GDM1 (cell line): ENCODE data around the gene NRAP.

Experiments
- DNase-seq: peaks from one replicate; lab custom pipeline; 2025; lab: John Stamatoyannopoulos, UW

NRAP gene

DNA sequence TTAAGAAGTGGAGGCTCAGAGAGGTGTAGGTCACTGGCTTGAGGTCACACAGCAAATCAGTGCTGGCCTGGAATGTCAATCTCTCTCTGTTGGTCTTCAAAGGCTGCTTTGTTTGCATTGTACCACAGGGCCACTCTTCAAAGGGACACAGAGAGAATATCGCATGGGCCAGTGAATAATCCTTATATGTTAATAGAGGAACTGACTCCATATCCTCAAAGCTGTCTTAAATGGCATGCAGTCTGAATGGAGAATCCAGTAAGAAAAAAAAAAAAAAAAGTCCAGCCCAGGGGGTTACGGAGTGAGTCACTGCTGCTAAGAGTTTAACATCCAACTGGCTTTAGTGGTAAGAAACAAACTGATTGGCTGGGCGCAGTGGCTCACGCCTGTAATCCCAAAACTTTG is 54.1 kb downstream of the NRAP start:
- DNase-seq = no peak

DNA sequence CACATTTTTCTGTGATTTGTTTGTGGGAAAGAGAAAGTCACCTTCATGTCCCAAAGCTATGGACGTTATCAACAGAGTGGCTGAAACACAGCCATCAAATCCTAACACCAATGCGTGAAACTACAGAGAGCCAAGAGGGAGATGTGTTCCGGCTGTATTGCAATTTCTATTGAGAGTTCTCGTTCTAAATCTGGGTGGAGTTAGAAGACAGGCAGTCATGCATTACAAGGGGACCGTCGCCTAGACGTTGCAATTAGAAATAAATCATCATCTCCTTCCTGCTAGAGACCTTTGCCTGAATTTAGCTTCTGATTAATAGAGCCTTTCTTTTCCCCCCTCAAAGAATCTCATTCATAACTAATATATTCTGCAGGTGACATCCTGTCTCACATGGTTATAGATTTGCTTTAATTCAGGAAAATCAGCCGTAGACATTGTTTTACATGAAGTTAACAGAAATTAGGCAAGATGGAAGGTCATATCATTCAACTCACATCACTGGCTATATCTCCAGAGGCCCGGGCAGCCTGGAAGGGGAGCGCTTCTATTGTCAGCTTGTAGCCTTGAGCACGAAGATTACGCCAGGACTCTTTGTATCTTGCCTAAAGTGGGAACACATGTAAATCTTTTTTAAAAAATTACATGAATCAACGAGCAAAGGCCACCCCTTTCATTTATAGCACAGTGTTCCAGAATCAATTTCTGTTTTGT is 58.4 kb downstream of the NRAP start:
- DNase-seq = no peak

DNA sequence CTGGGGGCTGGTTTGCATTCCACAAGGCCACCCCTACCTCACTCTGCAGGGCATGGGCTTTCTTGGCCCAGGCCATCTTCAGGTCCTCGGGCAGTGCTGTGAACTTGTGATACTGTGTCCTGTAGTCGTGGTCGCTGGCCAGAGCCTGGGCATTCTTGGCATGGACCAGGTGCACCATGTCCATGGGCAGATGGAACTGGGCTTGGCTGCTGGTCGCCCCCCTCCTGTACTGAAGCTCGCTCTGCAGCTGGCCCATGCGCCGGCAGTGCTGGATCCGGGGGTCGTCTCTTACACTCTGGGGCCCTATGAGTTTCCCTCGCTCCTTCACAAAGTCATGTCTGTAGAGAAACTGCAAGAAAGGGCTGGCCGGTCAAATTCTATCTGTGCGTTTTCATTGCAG is 59.3 kb downstream of the NRAP start:
- DNase-seq = no peak

DNA sequence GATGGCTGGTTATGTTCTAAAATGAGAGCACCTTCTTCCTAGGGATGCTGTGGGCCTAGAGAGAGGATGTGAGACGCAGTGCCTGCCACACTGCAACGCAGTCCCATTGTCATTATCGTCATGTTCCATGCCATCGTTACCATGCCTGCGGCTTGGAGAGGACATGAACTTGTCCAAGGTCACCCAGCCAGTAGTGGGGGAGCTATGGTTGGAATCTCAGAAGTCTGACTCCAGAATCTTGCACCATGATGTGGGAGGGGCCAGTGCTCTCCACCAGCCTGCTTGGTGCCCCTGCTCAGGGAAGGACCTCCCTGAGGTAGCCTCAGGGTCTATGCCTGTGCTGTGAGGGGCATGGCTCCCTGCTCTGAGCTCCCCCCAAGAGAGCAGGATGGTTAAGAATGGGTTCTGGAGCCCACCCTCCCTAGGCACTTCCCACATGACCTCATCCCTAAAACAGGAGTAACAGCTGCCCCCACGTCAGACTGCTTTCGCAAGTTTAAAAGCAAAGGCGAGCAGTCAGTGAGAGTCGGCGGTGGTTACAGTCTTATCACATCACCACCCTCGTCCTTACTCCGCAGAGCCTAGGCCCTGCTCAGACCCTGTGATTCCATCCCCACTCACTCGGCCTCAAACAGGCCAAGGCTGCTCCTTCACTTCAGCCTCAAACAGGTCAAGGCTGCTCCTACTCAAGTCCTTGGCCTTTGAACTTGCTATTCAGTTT is 60.6 kb downstream of the NRAP start:
- no peak for DNase-seq

DNA sequence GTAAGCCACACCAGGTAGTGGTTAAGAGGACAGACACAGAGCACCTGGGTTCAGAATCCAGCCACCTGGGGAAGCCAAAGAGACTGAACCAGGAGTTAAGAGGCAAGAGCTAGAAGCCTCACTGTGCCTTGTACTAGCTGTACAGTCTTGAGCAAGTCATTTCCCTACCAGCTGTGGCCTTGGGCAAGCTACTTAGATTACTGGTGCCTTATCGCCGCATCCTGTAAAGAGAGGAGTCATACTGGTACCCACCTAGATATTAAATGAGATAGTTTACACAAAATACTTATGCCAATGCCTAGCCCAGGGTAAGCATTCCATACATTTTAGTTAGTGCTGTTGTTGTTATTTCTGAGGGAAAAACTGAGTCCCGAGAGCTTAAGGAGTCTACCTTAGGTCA is 63.3 kb downstream of the NRAP start:
- DNase-seq = no peak

DNA sequence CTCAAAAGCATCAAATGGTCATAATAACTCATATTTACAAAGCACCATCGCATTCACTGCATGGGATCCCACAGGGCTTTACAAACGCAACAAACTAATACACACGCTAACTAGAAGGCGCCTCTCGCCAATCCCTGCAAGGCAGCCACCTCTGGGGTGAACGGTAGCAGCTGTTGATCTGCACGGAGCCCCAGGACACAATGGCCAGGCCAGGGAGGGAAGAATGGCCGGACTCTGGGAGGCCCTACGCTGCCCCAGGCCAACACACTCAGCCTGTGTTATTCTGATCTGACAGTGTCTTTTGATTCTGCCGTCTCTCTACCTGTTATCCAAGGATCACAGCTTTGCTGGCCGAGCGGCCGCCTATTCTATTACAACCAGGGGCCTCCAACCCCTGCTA is 69.2 kb downstream of the NRAP start:
- no peak for DNase-seq

DNA sequence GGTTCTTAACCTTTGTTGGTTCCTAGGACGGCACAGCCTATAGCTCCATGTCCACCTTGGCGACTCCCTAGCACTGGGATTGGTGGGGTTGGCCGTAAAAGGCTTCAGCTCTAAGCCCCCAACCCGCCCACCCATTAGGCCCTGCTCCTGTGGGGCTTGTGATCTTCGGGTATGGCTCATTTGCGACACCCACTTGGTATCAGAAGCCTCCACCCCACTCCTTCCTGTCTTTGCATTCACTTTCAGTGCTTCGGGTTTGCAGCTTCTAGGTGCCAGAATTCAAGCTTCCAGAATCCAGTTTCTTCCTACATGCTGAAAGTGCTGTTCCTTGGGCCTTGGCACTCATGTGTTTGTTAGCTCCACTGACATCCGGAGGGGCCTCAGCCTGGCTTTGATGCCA is 71.5 kb downstream of the NRAP start:
- DNase-seq = no peak

DNA sequence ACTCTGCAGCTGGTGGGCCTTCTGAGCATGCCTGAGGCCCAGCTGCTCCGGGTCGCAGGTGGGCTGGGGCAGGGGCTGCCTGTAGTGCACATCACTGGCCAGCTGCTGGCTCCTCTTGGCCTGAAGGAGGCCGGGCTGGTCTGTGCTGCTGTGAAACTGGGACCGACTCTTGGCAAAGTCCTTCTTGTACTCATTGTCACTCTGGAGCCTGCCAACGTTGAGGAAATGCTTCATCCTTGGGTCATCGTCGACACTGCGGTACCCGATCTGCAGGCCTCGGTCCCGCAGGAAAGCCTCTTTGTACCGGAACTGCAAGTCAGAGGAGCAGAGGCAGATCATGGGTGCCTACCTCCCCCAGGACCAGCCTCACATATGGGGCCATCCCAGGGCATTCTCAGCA is 73.3 kb downstream of the NRAP start:
- DNase-seq = no peak

DNA sequence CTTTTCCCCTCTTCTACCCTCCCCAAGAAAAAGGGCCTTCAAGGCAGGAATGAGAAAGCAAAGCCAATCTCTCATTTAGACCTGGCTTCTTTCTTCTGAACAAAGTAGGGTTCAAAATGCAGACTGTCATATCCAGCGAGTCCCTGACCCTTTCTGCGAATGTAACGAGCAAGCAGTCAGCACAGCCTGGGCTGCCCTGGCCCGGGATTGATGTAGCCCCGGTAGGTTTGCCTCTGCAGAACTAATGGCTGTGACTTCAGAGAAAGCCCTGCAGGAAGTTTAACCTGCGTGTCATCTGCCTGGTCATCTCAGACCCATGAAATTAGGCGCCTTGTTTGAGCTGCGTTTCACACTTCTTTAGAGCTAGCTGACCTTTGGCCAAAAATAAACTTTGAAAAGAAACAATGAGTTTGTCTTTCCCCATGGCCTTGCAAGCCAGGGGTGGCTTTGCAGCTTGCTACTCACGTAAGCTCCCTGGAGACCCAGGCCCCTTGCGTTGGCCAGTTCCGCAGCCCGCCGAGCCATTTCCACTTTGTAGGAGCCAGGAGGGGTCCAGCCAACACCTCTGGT is 74.6 kb downstream of the NRAP start:
- no peak for DNase-seq

DNA sequence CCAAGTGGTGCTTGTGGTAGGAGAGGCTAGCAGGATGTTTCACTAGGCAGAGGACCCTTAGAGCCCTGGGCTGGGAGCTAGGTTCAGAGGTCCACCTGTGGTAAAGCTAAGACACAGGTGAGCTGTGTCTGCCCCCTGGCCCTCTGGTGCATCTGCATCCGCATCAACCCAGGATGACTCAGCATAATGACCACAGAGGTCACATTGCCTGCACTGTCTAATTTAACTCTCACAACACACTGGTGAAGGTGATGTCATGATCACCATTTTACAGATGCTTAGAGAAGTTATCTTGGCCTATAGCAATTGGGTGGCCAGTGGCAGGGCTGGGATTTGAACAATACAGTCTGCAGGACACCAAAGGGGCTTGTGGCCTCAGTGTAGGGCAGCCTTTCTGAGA is 77.9 kb downstream of the NRAP start:
- DNase-seq = no peak

DNA sequence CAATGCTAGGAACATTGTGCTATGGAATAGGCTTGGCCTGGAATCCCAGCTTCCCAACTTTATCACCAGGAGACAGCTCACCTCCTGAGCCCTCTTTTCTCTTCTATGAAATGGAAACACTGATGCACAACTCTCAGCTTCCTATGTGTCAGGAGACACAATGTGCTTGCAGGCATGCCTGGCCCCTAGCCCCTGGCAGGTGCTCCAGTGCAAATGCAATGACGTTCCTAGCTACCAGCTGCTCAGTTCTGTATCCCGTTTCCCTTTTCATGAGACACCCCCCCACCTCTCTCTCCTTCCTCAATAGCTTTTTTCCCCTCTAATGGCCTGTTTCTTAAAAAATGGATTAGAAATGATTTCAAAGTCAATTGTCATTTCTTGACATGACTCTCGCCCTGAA is 80.3 kb downstream of the NRAP start:
- DNase-seq = no peak

DNA sequence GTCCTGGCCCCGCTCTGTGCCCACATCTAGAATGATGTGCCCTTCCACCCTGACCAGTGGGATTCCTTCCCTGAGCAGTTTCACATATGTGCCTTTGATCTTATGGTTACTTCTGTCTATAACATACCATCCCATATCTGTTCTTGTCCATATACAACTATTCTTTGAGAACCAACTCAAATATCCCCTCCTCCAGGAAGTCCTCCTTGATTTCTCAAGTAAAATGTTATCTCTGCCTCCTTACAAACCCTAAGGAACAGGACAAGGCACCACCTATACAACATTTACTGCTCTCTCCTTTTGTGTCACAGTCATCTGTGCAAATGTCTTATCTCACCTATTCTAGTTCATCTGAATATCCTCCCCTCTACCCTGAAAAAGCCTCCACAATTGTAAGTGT is 82.7 kb downstream of the NRAP start:
- DNase-seq = no peak

DNA sequence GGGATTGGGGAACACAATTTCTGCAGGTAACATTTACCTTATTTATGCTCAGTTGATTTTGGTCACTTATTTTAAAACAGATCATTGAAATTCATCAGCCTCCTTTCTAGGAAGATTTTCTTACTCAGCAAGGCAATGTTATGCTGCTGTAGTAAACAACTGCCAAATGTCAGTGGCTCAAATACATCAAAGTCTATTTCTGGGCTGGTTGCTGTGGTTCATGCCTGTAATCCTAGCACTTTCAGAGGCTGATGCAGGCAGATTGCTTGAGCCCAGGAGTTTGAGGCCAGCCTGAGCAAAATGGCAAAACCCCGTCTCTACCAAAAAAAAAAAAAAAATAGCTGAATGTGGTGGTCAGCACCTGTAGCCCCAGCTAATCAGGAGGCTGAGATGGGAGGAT is 85.1 kb downstream of the NRAP start:
- DNase-seq = no peak

DNA sequence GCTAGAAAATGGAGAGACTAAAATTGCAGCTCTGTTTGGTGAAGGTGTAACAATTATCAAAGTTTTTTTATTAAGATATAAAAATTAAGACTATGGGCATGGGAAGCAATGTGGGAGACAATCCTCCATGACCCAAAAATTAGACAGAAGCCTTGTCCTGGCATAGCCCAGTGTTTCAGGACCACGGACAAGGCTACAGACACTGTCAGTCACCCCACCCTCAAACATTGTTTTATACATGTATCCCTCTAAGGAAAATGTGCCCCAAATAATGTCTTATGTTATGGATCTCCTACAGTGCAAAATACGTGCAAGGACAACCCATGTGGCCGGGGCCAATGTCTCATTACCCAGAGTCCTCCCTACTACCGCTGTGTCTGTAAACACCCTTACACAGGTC is 87.0 kb downstream of the NRAP start:
- no peak for DNase-seq

DNA sequence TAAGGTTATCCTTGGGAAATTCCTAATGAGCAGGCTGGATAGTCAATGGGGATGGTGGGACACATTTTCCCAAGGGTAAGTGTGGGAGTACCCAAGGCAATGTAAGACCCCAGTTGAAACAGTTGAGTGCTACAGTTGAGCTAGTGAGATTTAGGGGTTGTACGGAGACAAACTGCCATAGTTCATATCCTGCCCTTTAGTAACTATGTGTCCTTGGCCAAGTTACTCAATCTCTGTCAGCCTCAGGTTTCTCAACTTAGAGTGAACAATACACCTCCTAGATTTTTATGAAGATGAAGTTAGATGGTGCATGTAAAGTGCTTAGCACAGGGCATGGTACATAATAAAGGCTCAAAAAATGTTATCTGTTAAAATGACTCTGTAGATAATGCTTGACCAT is 90.5 kb downstream of the NRAP start:
- DNase-seq = no peak

DNA sequence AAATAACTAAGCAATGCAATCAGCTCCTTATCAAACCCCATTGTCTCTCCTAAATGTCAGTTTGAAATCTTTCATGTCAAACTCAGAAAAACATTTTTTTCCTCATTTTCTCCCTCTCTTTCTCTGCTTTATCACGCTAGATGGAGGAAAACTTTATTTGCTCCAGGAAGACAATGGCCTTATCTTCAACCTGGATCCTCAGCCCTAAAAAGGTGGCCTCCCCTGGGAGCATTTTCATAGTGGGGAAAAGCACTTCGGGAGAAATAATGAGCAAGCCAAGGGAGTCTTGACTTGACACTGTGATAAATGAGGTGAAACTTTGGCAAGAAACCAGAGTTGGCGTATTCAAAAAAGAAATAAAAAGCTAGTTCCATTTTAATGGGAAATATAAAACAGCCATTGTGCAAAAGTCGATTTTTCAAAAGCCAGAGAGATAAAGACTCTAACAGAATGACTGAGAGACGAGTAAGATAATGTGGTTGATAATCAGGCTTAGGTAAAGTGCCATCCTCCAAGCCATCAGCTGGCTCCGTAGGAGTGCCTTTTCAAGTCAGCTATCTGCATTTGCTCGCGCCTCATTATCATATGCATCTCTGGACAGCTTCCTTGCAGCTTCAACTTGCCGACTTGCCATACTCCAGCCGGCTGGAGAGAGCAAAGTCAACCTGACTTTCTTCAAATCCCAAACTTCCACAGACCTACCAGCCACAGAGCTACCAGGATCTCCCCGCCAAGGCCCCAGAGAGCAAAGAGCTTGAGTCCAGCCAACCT is 91.1 kb downstream of the NRAP start:
- DNase-seq = no peak

DNA sequence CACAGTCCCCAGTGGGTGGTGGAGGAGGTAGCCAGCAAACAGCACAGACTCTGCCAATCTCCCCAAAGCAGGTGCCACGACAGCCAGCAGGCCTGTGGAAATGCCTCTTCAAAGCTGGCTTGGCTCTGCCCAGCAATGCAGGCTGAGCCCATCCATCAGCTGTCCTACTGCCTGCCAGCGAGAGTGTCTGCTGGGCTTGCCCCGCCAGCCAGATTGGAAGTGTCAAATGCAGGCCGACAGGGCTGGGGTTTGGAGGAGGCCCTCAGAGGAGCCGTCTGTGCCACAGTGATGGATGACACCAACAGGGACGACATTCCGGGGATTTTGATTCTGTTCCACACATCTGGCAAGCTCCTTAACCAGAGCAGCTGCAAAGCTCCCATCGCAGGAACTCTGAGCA is 94.3 kb downstream of the NRAP start:
- no peak for DNase-seq

DNA sequence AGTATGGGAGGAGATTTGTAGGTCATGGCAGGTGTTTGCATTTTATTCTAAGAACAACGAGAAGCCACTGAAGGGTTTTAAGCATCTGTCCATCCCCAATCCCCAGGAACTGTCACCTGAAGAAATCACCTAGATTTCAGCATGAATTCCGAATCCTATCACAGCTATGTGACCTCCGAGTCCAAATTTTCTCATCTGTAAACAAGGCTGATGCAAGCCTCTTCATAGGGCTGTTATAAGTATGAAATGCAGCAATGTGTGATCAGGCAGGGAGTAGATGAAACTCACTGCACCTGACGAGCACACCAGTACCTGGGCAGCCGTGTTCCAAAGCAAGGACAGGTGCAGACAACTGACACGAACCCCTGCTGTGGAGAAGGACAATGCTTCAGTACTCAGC is 97.0 kb downstream of the NRAP start:
- DNase-seq = no peak

DNA sequence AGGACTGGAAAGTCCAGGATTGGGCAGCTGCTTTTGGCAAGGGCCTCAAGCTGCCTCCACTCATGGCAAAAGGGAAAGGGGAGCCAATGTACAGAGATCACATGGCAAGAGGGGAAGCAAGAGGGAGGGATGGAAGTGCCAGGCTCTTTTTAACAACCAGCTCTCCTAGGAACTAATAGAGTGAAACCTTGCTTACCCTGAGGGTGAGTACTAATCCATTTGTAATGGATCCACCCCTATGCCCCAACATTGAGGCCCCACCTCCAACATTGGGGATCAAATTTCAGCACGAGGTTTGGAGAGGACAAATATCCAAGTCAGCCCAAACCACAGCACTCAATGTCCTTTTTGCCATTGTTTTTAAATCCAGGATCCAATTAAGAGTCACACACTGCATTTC is 98.5 kb downstream of the NRAP start:
- no peak for DNase-seq

DNA sequence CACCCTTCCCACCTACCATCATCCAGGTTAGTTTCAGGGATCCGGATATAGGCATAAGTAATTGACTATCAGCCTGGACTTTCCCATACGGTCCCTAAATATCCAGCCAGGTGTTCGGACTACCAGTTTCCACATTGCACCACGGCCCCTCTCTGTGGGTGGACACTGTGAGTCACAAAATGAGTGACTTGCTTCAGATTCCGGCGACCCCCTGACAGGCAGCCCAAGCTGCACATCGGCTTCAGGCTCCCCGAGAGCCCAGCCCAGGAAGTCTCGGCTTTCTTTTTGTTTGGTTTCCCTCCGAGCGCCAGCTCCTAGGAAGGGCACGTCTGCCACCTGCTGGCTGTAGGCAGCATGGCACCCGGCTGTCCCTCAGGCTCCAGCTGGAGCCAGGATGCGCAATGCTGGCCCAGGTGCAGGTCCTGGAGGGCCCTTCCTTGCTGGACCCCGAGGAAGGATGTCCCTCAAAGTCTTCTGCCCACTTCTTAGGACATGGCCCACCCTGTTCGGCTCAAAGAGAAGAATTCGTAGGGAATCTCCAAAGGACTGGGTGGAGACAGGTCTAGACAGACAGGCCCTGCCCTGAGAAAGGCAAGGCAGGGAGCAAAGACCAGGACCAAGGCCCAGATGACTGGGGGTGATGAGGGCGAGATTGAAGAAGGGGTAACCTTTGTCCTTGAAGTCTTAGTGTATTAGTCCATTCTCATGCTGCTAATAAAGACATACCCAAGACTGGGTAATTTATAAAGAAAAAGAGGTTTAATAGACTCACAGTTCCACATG is 100.3 kb downstream of the NRAP start:
- peak; percentile 49 for DNase-seq

DNA sequence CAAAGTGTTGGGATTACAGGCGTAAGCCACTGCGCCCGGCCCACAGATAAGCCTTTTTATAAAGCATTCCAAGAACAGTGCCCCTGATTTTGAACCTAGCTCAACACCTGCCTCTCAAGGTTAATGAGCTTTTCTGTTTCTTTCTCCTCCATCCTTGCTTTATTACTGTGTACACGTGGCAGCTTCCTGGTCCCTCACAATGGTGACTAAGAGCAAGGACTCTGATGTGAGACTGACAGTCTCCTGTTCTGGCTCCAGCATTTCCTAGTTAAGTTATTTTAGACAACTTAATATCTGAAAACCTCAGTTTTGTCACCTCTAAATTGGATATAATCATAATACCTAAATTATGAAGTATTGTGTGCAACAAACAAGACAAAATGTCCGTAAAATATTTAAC is 101.1 kb downstream of the NRAP start:
- no peak for DNase-seq

DNA sequence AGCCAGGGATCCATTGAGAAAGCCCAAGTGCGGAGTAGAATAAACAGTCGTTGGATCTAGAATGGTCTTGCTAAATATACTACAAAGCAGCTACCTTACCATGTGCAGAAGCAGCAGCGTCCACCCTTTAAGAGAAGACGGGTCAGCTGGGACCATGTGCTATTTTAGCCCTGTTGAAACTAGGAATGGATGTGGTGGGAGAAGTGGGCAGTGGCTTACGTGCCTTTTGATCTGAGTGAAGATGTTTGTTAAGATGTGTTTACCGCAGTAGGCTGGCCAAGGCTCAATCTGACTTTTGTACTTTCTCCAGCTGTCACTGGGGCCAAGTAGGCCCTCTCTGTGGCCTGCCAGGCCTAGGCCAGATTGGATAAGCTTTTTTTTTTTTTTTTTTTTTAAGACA is 101.8 kb downstream of the NRAP start:
- no peak for DNase-seq
